Measurements from ENCODE around the gene PGM1. TPM values are rescaled to one million over a fixed set of nuclear protein-coding genes. Genes with fewer than 3 reads are reported as not detected.
"Not testable (repeated sequence)": the region's sequence is repeated elsewhere in the genome, so short reads cannot be mapped to it uniquely, and the experiment has no call there.

The PGM1 gene
- total RNA-seq: 10 to 100 TPM; 32.8 to 34.5 TPM

GRCh38 chr1:63593303-63593885 lies at the start of gene PGM1:
TSS of gene PGM1 (plus strand) at chr1:63593411. CDS start at chr1:63593489, 78 bp downstream.
- Mint-ChIP-seq H3K4me1 (peaks cover 36% of the 10 kb centered on the region), H3K36me3 (ENCODE audit: low read depth) (peaks cover 27% of the 10 kb centered on the region), H3K4me3 (peak within 1 kb of the TSS; percentile 99), H3K27me3 (no peaks in the 10 kb centered on the region), H3K27ac (peak within 1 kb of the TSS; percentile 99), H3K9me3 (no peaks in the 10 kb centered on the region)
- DNase-seq: peak; percentile 82
- ChIA-PET POLR2A (interaction anchor here (1.0 to 3.1 kb wide), 13 partner anchors 9 to 1157 kb away, joined by 3 to 24 read pairs (median 5); partner anchors contain the start of genes ALG6, EFCAB7 and ITGB3BP), CTCF (interaction anchor here (0.9 kb wide), 1 partner anchor 15 kb away, joined by 3 read pairs; no protein-coding TSS in a partner anchor)

GRCh38 chr1:63545780-63546179 lies 47.4 kb upstream of the PGM1 start:
- CTCF ChIA-PET: interaction anchor here (0.6 kb wide), 1 partner anchor 568 kb away, joined by 3 read pairs; no protein-coding TSS in a partner anchor
- POLR2A ChIA-PET: no interaction called here
- no peaks in the 10 kb centered on the region for H3K4me1 Mint-ChIP-seq

GRCh38 chr1:63547621-63548294 lies 45.5 kb upstream of the PGM1 start:
- POLR2A ChIA-PET: no interaction called here
- no peak for DNase-seq
- CTCF ChIA-PET: no interaction called here
- Mint-ChIP-seq H3K27me3 (no peaks in the 10 kb centered on the region), H3K9me3 (no peaks in the 10 kb centered on the region), H3K4me1 (no peaks in the 10 kb centered on the region), H3K4me3 (no peak overlapping the region), H3K27ac (no peak overlapping the region), H3K36me3 (ENCODE audit: low read depth) (no peaks in the 10 kb centered on the region)

More at GRCh38 chr1:63545780-63546179, 47.4 kb upstream of the PGM1 start:
- Mint-ChIP-seq H3K27me3 (no peaks in the 10 kb centered on the region), H3K4me3 (no peak overlapping the region), H3K27ac (no peak overlapping the region), H3K36me3 (ENCODE audit: low read depth) (no peaks in the 10 kb centered on the region), H3K9me3 (no peaks in the 10 kb centered on the region)
- no peak for DNase-seq

- POLR2A ChIA-PET: no interaction called here
- no peak for DNase-seq
- H3K36me3 Mint-ChIP-seq (ENCODE audit: low read depth): no peaks in the 10 kb centered on the region
Measured at GRCh38 chr1:63548303-63548702, 44.9 kb upstream of the PGM1 start.

GRCh38 chr1:63548877-63549276 lies 44.3 kb upstream of the PGM1 start:
- Mint-ChIP-seq H3K4me3 (no peak overlapping the region), H3K36me3 (ENCODE audit: low read depth) (no peaks in the 10 kb centered on the region), H3K4me1 (no peaks in the 10 kb centered on the region), H3K27ac (no peak overlapping the region), H3K9me3 (no peaks in the 10 kb centered on the region), H3K27me3 (no peaks in the 10 kb centered on the region)
- CTCF ChIA-PET: no interaction called here
- no peak for DNase-seq
- POLR2A ChIA-PET: no interaction called here

More at GRCh38 chr1:63548303-63548702, 44.9 kb upstream of the PGM1 start:
- no peak overlapping the region for H3K4me3 Mint-ChIP-seq
- CTCF ChIA-PET: no interaction called here
- no peak overlapping the region for H3K27ac Mint-ChIP-seq
- no peaks in the 10 kb centered on the region for H3K27me3 Mint-ChIP-seq
- no peaks in the 10 kb centered on the region for H3K4me1 Mint-ChIP-seq
- H3K9me3 Mint-ChIP-seq: no peaks in the 10 kb centered on the region

- Mint-ChIP-seq H3K4me1 (no peaks in the 10 kb centered on the region), H3K4me3 (no peak overlapping the region), H3K36me3 (ENCODE audit: low read depth) (peaks cover 2% of the 10 kb centered on the region), H3K9me3 (no peaks in the 10 kb centered on the region), H3K27me3 (no peaks in the 10 kb centered on the region), H3K27ac (no peak overlapping the region)
- ChIA-PET POLR2A (interaction anchor here (1.3 kb wide), 1 partner anchor 32 kb away, joined by 5 read pairs; the partner anchor contains the start of genes EFCAB7 and ITGB3BP), CTCF (interaction anchor here (0.8 to 1.1 kb wide), 2 partner anchors 12 kb away, joined by 3 to 5 read pairs; no protein-coding TSS in a partner anchor)
- DNase-seq: no peak
Measured at GRCh38 chr1:63555480-63555879, 37.7 kb upstream of the PGM1 start.

- ChIA-PET POLR2A (interaction anchor here (1.2 kb wide), 1 partner anchor 36 kb away, joined by 4 read pairs; the partner anchor contains the start of gene PGM1), CTCF (interaction anchor here (0.6 to 1.1 kb wide), 4 partner anchors 10 to 334 kb away, joined by 3 to 5 read pairs (median 3); no protein-coding TSS in a partner anchor)
Measured at GRCh38 chr1:63557365-63557987, 35.7 kb upstream of the PGM1 start.

GRCh38 chr1:63559357-63559756 lies 33.9 kb upstream of the PGM1 start:
- Mint-ChIP-seq H3K4me1 (no peaks in the 10 kb centered on the region), H3K27ac (no peak overlapping the region), H3K27me3 (no peaks in the 10 kb centered on the region), H3K4me3 (no peak overlapping the region), H3K36me3 (ENCODE audit: low read depth) (peaks cover 4% of the 10 kb centered on the region), H3K9me3 (no peaks in the 10 kb centered on the region)
- CTCF ChIA-PET: interaction anchor here (0.7 kb wide), 1 partner anchor 123 kb away, joined by 4 read pairs; no protein-coding TSS in a partner anchor
- POLR2A ChIA-PET: no interaction called here
- no peak for DNase-seq

More at GRCh38 chr1:63557365-63557987, 35.7 kb upstream of the PGM1 start:
- Mint-ChIP-seq H3K4me3 (no peak overlapping the region), H3K27ac (no peak overlapping the region), H3K4me1 (no peaks in the 10 kb centered on the region), H3K9me3 (no peaks in the 10 kb centered on the region), H3K27me3 (no peaks in the 10 kb centered on the region), H3K36me3 (ENCODE audit: low read depth) (peaks cover 2% of the 10 kb centered on the region)
- DNase-seq: peak; percentile 20

- no peaks in the 10 kb centered on the region for H3K27me3 Mint-ChIP-seq
- ChIA-PET POLR2A (no interaction called here), CTCF (no interaction called here)
- H3K36me3 Mint-ChIP-seq (ENCODE audit: low read depth): peaks cover 11% of the 10 kb centered on the region
- H3K9me3 Mint-ChIP-seq: no peaks in the 10 kb centered on the region
- no peak for DNase-seq
- no peak overlapping the region for H3K4me3 Mint-ChIP-seq
- no peak overlapping the region for H3K27ac Mint-ChIP-seq
- H3K4me1 Mint-ChIP-seq: no peaks in the 10 kb centered on the region
Measured at GRCh38 chr1:63563745-63564144, 29.5 kb upstream of the PGM1 start.

GRCh38 chr1:63569068-63569467 lies 24.1 kb upstream of the PGM1 start:
- DNase-seq: no peak
- POLR2A ChIA-PET: no interaction called here
- CTCF ChIA-PET: no interaction called here
- Mint-ChIP-seq H3K27me3 (no peaks in the 10 kb centered on the region), H3K4me1 (no peaks in the 10 kb centered on the region), H3K4me3 (no peak overlapping the region), H3K36me3 (ENCODE audit: low read depth) (peaks cover 8% of the 10 kb centered on the region), H3K9me3 (no peaks in the 10 kb centered on the region), H3K27ac (no peak overlapping the region)

GRCh38 chr1:63569640-63570316 lies 23.4 kb upstream of the PGM1 start:
- ChIA-PET POLR2A (no interaction called here), CTCF (no interaction called here)
- peaks cover 6% of the 10 kb centered on the region for H3K36me3 Mint-ChIP-seq (ENCODE audit: low read depth)
- H3K9me3 Mint-ChIP-seq: no peaks in the 10 kb centered on the region
- H3K27me3 Mint-ChIP-seq: no peaks in the 10 kb centered on the region
- DNase-seq: no peak
- H3K4me1 Mint-ChIP-seq: no peaks in the 10 kb centered on the region
- no peak overlapping the region for H3K27ac Mint-ChIP-seq
- H3K4me3 Mint-ChIP-seq: no peak overlapping the region

- H3K36me3 Mint-ChIP-seq (ENCODE audit: low read depth); POLR2A ChIA-PET; CTCF ChIA-PET; H3K4me1 Mint-ChIP-seq; H3K27ac Mint-ChIP-seq; H3K4me3 Mint-ChIP-seq; H3K27me3 Mint-ChIP-seq; H3K9me3 Mint-ChIP-seq; DNase-seq: not testable (repeated sequence)
Measured at GRCh38 chr1:63572686-63573085, 20.5 kb upstream of the PGM1 start.

All from activated CD4-positive, alpha-beta memory T cell treated with anti-CD3 and anti-CD28 coated beads, Interleukin-2, amount 10 ng/mL, durations not matched to agents 7 days and 5 days (primary cell).